ENCODE results near the gene HOXA5.

Gene HOXA5

GRCh38 chr7:27118580-27118979 lies 24.9 kb downstream of the HOXA5 start:
- TF ChIP-seq CTCF (IDR thresholded peaks at IDR 0.05; ENCODE audit: low read depth, low read length), result no peak
- in situ Hi-C loops (cut with HindIII; ENCODE audit: low sequenced_read_pairs), result no loop called here
- DNase-seq (ENCODE audit: low read depth, low spot score), result no peak
- peak overlapping the region; percentile 89 for H3K4me3 ChIP-seq (ENCODE audit: low read depth, low read length)

- no peak for TF ChIP-seq CTCF (IDR thresholded peaks at IDR 0.05; ENCODE audit: low read depth, low read length)
- in situ Hi-C loops (cut with HindIII; ENCODE audit: low sequenced_read_pairs), result no loop called here
- peak; percentile 91 for DNase-seq (ENCODE audit: low read depth, low spot score)
- H3K4me3 ChIP-seq (ENCODE audit: low read depth, low read length), result peak overlapping the region; percentile 89
Observed at GRCh38 chr7:27117887-27118491, 25.5 kb downstream of the HOXA5 start.

GRCh38 chr7:27116962-27117886 lies 26.3 kb downstream of the HOXA5 start:
- in situ Hi-C loops (cut with HindIII; ENCODE audit: low sequenced_read_pairs), result no loop called here
- TF ChIP-seq CTCF (IDR thresholded peaks at IDR 0.05; ENCODE audit: low read depth, low read length), result no peak
- H3K4me3 ChIP-seq (ENCODE audit: low read depth, low read length), result peak overlapping the region; percentile 89
- no peak for DNase-seq (ENCODE audit: low read depth, low spot score)

GRCh38 chr7:27116031-27116961 lies 27.2 kb downstream of the HOXA5 start:
- H3K4me3 ChIP-seq (ENCODE audit: low read depth, low read length), result peak overlapping the region; percentile 89
- in situ Hi-C loops (cut with HindIII; ENCODE audit: low sequenced_read_pairs), result no loop called here
- DNase-seq (ENCODE audit: low read depth, low spot score), result no peak
- TF ChIP-seq CTCF (IDR thresholded peaks at IDR 0.05; ENCODE audit: low read depth, low read length), result no peak

GRCh38 chr7:27115221-27116026 lies 28.1 kb downstream of the HOXA5 start:
- DNase-seq (ENCODE audit: low read depth, low spot score), result peak; percentile 86
- peak overlapping the region; percentile 89 for H3K4me3 ChIP-seq (ENCODE audit: low read depth, low read length)
- in situ Hi-C loops (cut with HindIII; ENCODE audit: low sequenced_read_pairs), result no loop called here
- TF ChIP-seq CTCF (IDR thresholded peaks at IDR 0.05; ENCODE audit: low read depth, low read length), result no peak

Measured in astrocyte of the spinal cord (primary cell).